ENCODE results near the gene ATE1. TPM values are rescaled to one million over a fixed set of nuclear protein-coding genes. Genes with fewer than 3 reads are reported as not detected.

The ATE1 gene
- total RNA-seq: 37.0 TPM

DNA sequence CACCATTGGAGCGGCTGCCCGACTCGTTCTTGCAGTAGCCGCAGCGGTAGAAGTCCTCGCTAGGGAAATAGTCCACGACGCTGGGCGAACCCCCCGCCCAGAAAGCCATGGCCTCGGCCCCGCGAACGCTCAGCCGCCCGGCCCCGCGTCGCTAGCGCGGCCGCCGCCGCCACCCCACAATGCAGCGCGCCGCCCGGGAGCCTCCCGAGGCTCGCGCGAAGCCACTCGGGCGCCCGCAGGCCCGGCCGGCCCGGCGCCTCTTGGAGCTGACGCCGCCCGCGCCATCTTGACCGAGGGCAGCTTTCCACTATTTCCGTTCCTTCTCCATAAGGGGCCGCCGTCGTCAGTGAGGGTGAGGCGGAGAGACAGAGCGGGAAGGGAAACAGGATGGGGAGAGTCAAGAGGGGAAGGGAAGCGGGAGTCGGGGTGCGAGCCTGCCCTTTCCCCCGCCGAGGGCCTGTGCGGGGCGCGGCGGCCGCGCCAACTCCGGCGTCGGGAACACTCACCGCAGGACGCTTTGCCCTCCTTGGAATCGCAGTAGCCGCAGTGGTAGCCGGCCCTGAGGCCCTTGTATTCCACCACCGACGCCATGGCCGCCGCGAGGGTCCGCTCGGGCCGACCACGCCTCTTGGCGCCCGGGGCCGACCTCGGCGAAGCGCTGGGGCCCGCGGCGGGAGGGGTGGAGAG lies at the start of gene ATE1:
TSS of gene ATE1 (minus strand) at position 191 of the 687 bp plus-strand sequence. CDS start at position 109, 82 bp downstream.

DNA sequence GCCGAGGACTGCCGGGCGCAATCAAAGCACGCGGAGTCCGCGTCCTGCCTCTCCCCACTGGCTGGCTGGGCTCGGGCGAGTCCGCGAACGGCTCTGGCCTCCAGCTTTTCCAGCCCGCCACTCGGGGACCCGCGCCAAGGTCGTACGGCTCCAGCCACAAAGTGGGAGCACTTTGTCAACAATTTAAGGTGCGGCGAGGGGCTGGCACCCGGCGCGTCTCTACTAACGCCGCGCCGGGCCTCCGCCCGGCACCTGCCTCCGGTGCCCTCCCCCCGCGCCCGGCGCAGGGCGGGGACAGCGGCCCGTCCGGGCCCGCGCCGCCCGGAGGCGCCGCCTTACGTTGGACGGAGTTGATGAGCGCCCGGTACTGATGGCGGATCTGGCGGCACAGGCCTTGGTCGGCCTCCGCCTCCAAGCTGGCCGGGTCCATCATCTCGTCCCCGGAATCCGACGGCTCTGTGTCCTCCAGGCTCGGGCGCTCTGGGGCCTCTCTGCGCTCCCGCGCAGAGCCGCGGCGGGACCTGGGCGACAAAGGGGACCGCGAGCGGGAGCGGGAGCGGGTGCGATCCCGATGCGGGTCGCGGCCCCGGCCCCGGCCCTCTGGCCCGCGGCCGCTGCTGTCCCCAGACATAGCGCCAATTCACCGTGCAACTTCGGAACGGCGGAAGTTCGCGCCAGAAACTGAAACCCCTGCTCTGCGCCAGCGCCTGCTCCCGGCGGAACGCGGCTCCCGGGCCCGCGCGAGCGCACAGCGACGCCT lies 46.9 kb upstream of the ATE1 start, which contains the start of gene NSMCE4A:
TSS of gene NSMCE4A (minus strand) at position 683 of the 760 bp plus-strand sequence. CDS start at position 631, 52 bp downstream.

Small RNAs within 50 kb of the gene (small RNA-seq; reads per million reads assigned to genes)
- not detected for gene RF00019 (ENCODE audit: low replicate concordance)
- not detected for gene RF02219 (ENCODE audit: low replicate concordance)

Other genes with a start within 250 kb of the ATE1 start
- gene NSMCE4A, start 47.2 kb upstream of the ATE1 start, total RNA-seq: 49.5 TPM
- gene TACC2, start 61.1 kb upstream of the ATE1 start, total RNA-seq: 26.1 TPM

All from metanephros (tissue), 2 donors.